Small intestine (tissue), 7 donors: ENCODE results near the gene ST7. TPM values are rescaled to one million over a fixed set of nuclear protein-coding genes. Genes with fewer than 3 reads are reported as not detected.

Experiments used
- DNase-seq, 2 donors: peaks; one replicate each; pipeline versions ENCODE4 v3.0.0 to v3.0.0-alpha.2; 2013
- FAIRE-seq: peaks from 2 replicates; lab custom pipeline; 2012; peaks lifted over from hg19 to GRCh38; lab: Jason Lieb, UNC
- H3K27ac ChIP-seq, 3 donors: one replicate each; pipeline ENCODE4 v1.5.1; 2013; ENCODE audit warnings: low read length in 2 of 3, mild to moderate bottlenecking in 2 of 3, control low read depth in 1 of 3, inconsistent platforms in 1 of 3, low read depth in 1 of 3, moderate library complexity in 1 of 3
- H3K27me3 ChIP-seq, 3 donors: one replicate each; pipeline ENCODE4 v1.6.1; 2013; ENCODE audit warnings: low read length in 3 of 3, inconsistent platforms in 1 of 3; ENCODE audit not compliant: control insufficient read depth in 3 of 3, insufficient read depth in 3 of 3
- H3K36me3 ChIP-seq, 3 donors: one replicate each; pipeline ENCODE4 v1.6.1; 2013; ENCODE audit warnings: low read length in 3 of 3, inconsistent platforms in 1 of 3, low read depth in 1 of 3, mild to moderate bottlenecking in 1 of 3, moderate library complexity in 1 of 3; ENCODE audit not compliant: control insufficient read depth in 3 of 3, insufficient read depth in 2 of 3
- H3K4me1 ChIP-seq, 3 donors: one replicate each; pipeline ENCODE4 v1.6.1; 2013; ENCODE audit warnings: low read length in 2 of 3, inconsistent platforms in 1 of 3, low read depth in 1 of 3, mild to moderate bottlenecking in 1 of 3, moderate library complexity in 1 of 3; ENCODE audit not compliant: control insufficient read depth in 3 of 3, insufficient read depth in 2 of 3
- H3K4me3 ChIP-seq, 3 donors: one replicate each; pipeline ENCODE4 v1.5.1; 2013; ENCODE audit warnings: low read length in 3 of 3, control low read depth in 1 of 3, inconsistent platforms in 1 of 3, low read depth in 1 of 3, mild to moderate bottlenecking in 1 of 3, moderate library complexity in 1 of 3
- H3K9me3 ChIP-seq, 2 donors: one replicate each; pipeline ENCODE4 v1.6.1; 2013; ENCODE audit warnings: low read depth in 1 of 2, low read length in 1 of 2; ENCODE audit not compliant: control insufficient read depth in 2 of 2, insufficient read depth in 1 of 2
- WGBS, 3 donors: extraction: QIAGEN DNeasy Blood & Tissue Kit; methylation state at CpG; one replicate each; pipeline ENCODE4 v1.1.7; 2013; 5-methylcytosine and 5-hydroxymethylcytosine counted together
- polyA plus RNA-seq, 4 donors: library from polyadenylated mRNA; stranded (reverse) in 3 of 4; unstranded in 1 of 4; fragments of 200-250 nt in 3 of 4; fragments of 120-200 nt in 1 of 4; gene quantifications; one replicate each; pipeline versions ENCODE4 v1.2.1 to v1.2.3, GENCODE V29; 2013
- donor health status: healthy with polysubstance abuse.
- donor health status: control.
- donor health status: control.
- donor health status: Bipolar disorder and iron deficiency.
- donor health status: healthy.

Gene ST7
- polyA plus RNA-seq, 4 donors, result 8.3 to 27.7 (median 13.0) TPM

DNA sequence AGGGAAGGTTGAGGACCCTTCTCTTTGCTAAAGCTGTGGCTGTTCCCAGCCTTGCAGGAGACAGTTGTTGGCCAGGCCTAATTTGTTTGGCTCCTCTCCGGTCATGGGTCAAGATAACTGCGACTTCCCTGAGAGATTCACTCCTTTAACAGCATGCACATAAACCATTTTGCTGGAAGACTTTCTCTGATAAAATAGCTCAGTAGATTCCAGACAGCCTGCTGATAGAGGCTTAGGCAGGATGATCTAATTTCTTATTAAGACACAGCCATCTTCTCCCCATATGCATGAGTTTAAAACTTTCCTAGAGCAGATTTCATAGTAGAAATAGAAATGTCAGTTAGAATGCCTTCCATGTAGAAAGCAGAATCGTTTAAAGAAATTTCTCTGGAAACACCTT is 187.6 kb downstream of the ST7 start:
- H3K36me3 ChIP-seq, result peaks cover 0 to 4% (median 2%) of the 10 kb centered on the region in 3 donors
- FAIRE-seq, result no peak
- H3K4me1 ChIP-seq, result peaks cover 0 to 3% (median 0%) of the 10 kb centered on the region in 3 donors
- no peak overlapping the region for H3K27ac ChIP-seq
- no peak for DNase-seq
- no peaks in the 10 kb centered on the region for H3K9me3 ChIP-seq
- no peak overlapping the region for H3K4me3 ChIP-seq
- H3K27me3 ChIP-seq, result no peaks in the 10 kb centered on the region
- 71 to 86% (median 85%) methylated on average over 3 of the region's 3 CpGs for WGBS, 3 donors

GRCh38 chr7:117143066-117143465 is 189.8 kb downstream of the ST7 start:
- Histone ChIP-seq H3K9me3 (no peaks in the 10 kb centered on the region), H3K27me3 (no peaks in the 10 kb centered on the region), H3K4me1 (peaks cover 0 to 3% (median 0%) of the 10 kb centered on the region in 3 donors), H3K27ac (no peak overlapping the region), H3K36me3 (peaks cover 0 to 4% (median 2%) of the 10 kb centered on the region in 3 donors), H3K4me3 (no peak overlapping the region)
- WGBS, 3 donors, result 54 to 74% (median 68%) methylated on average over 4 of the region's 4 CpGs
- FAIRE-seq (no peak), DNase-seq (no peak)

- no peak for FAIRE-seq
- H3K4me3 ChIP-seq, result no peak overlapping the region
- WGBS, 3 donors, result 86 to 97% (median 90%) methylated on average over 2 of the region's 2 CpGs
- H3K9me3 ChIP-seq, result no peaks in the 10 kb centered on the region
- H3K27me3 ChIP-seq, result no peaks in the 10 kb centered on the region
- no peak for DNase-seq
- peaks cover 0 to 4% (median 0%) of the 10 kb centered on the region in 3 donors for H3K4me1 ChIP-seq
- H3K27ac ChIP-seq, result no peak overlapping the region
- H3K36me3 ChIP-seq, result peaks cover 0 to 2% (median 0%) of the 10 kb centered on the region in 3 donors
These were observed 190.3 kb downstream of the ST7 start for GRCh38 chr7:117143580-117143979.

DNA sequence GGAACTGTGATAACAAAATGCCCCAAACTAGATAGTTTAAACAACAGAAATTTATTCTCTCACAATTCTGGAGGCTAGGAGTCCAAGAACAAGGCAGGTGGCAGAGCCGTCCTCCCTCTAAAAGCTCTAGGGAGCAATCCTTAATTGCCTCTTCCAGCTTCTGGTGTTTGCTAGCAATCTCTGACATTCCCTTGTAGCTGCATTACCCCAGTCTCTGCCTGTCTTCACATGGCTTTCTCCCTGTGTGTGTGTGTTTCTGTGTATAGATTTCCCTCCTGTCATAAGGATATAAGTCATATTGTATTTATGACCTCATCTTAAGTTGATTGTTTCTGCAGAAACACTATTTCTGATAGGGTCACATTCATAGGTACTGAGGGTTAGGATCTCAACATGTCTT is 192.0 kb downstream of the ST7 start:
- no peak overlapping the region for H3K27ac ChIP-seq
- H3K27me3 ChIP-seq, result no peaks in the 10 kb centered on the region
- FAIRE-seq, result no peak
- WGBS, 3 donors, result 92 to 100% (median 94%) methylated on average over 1 of the region's 1 CpG
- H3K36me3 ChIP-seq, result peaks cover 0 to 2% (median 0%) of the 10 kb centered on the region in 3 donors
- H3K4me3 ChIP-seq, result no peak overlapping the region
- no peaks in the 10 kb centered on the region for H3K9me3 ChIP-seq
- DNase-seq, result no peak
- H3K4me1 ChIP-seq, result peaks cover 0 to 17% (median 3%) of the 10 kb centered on the region in 3 donors

DNA sequence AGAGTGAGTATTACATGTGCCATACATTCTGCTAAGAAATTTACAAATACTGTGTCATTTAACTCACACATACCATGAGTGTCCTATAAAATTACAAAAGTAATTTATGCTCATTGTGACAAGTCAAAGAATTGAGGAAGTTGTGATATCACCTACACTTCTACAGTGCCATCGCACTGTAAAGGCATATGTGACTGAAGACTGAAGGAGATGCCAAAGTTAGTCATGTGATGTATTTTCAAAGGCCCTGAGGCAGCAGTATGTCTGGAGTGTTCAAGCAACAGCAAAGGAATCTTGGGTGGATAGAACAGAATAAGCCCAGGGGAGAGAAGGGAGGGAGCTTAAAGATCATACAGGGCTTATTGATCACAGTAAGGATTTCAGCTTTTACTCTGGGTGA is 192.8 kb downstream of the ST7 start:
- DNase-seq, result no peak
- Histone ChIP-seq H3K36me3 (peaks cover 0 to 2% (median 0%) of the 10 kb centered on the region in 3 donors), H3K27ac (no peak overlapping the region), H3K4me1 (peaks cover 0 to 17% (median 4%) of the 10 kb centered on the region in 3 donors), H3K27me3 (no peaks in the 10 kb centered on the region), H3K4me3 (no peak overlapping the region), H3K9me3 (no peaks in the 10 kb centered on the region)
- WGBS, 3 donors, result 82 to 100% (median 98%) methylated on average over 1 of the region's 1 CpG
- no peak for FAIRE-seq

GRCh38 chr7:117146511-117146910 is 193.2 kb downstream of the ST7 start:
- 92 to 96% (median 95%) methylated on average over 3 of the region's 3 CpGs for WGBS, 3 donors
- Histone ChIP-seq H3K36me3 (peaks cover 0 to 2% (median 0%) of the 10 kb centered on the region in 3 donors), H3K27me3 (no peaks in the 10 kb centered on the region), H3K27ac (no peak overlapping the region), H3K9me3 (no peaks in the 10 kb centered on the region), H3K4me1 (peaks cover 0 to 17% (median 4%) of the 10 kb centered on the region in 3 donors), H3K4me3 (no peak overlapping the region)
- no peak for DNase-seq
- no peak for FAIRE-seq

DNA sequence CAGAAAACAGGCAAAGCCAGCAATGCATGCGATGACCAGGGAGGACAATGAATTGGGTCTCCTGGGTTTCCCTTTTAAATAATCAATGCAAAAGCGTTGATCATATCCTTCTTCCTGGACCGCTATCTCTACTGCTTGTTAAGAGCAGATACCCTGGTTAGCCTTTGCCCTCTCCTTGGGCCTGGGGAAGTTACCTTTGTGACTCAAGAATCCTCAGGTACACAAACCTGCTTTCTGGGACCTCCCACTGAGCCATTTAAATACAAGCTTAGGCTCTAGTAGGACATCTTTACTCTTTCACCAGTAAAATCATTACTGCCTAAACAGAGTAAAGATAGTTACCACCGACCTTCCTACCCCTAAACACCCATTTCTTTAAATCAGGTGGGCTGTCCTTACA is 195.7 kb downstream of the ST7 start:
- Histone ChIP-seq H3K36me3 (no peaks in the 10 kb centered on the region), H3K4me1 (peaks cover 5 to 27% (median 13%) of the 10 kb centered on the region in 3 donors), H3K4me3 (no peak overlapping the region), H3K9me3 (no peaks in the 10 kb centered on the region), H3K27ac (peak overlapping the region in 1 of 3 donors; percentile 39), H3K27me3 (no peaks in the 10 kb centered on the region)
- DNase-seq, result peak; percentile 61 to 85
- 22 to 64% (median 45%) methylated on average over 4 of the region's 4 CpGs for WGBS, 3 donors
- no peak for FAIRE-seq

GRCh38 chr7:117149692-117150091 is 196.4 kb downstream of the ST7 start:
- H3K27ac ChIP-seq, result no peak overlapping the region
- peak; percentile 17 for DNase-seq
- no peaks in the 10 kb centered on the region for H3K9me3 ChIP-seq
- no peaks in the 10 kb centered on the region for H3K27me3 ChIP-seq
- H3K4me1 ChIP-seq, result peaks cover 5 to 34% (median 17%) of the 10 kb centered on the region in 3 donors
- H3K4me3 ChIP-seq, result no peak overlapping the region
- whole genome bisulfite sequencing, 3 donors, result 53 to 59% (median 56%) methylated on average over 3 of the region's 3 CpGs
- H3K36me3 ChIP-seq, result peaks cover 0 to 4% (median 0%) of the 10 kb centered on the region in 3 donors
- FAIRE-seq, result no peak
